Measurements from ENCODE around the gene LYST.

DNA sequence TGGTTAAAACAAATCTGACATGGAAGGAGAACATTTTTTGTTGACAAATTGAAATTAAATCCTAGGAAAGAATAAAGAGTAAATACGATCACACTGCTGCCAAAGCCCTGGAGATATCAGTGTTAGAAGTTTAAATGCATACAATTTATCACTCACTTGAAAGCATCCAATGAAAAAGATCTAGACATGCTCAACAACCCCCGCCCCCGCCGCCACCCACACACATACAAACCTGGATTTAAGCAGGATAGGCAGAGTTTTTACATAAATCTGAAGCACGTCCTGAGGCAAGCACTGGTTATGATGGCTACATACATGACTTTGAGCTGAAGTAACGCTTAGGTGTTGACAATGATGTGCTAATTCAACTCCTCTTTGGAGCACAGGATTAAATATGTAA, 58.5 kb downstream of the LYST start:
- TF ChIP-seq, protein P1, sequence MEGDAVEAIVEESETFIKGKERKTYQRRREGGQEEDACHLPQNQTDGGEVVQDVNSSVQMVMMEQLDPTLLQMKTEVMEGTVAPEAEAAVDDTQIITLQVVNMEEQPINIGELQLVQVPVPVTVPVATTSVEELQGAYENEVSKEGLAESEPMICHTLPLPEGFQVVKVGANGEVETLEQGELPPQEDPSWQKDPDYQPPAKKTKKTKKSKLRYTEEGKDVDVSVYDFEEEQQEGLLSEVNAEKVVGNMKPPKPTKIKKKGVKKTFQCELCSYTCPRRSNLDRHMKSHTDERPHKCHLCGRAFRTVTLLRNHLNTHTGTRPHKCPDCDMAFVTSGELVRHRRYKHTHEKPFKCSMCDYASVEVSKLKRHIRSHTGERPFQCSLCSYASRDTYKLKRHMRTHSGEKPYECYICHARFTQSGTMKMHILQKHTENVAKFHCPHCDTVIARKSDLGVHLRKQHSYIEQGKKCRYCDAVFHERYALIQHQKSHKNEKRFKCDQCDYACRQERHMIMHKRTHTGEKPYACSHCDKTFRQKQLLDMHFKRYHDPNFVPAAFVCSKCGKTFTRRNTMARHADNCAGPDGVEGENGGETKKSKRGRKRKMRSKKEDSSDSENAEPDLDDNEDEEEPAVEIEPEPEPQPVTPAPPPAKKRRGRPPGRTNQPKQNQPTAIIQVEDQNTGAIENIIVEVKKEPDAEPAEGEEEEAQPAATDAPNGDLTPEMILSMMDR (IDR thresholded peaks at IDR 0.05; ENCODE audit: insufficient read depth, low read length): no peak
- TF ChIP-seq POLR2AphosphoS5 (IDR thresholded peaks at IDR 0.05; ENCODE audit: low read depth): no peak
